Measurements from ENCODE around the gene SRMS. TPM values are rescaled to one million over a fixed set of nuclear protein-coding genes. Genes with fewer than 3 reads are reported as not detected.
A peak's percentile ranks its signal among the peaks of the same experiment; 100 is the strongest.

The SRMS gene
- total and polyA plus RNA-seq, 2 donors (not counting 3 experiments of a cell fraction or from before 2014, with no cell fraction given), result not detected

- CTCF ChIA-PET, result no interaction called here
- no peak for FAIRE-seq
Observed at GRCh38 chr20:63561624-63562396, 14.3 kb upstream of the SRMS start.

GRCh38 chr20:63560856-63561609 lies 13.5 kb upstream of the SRMS start:
- Histone ChIP-seq H3K9me3 (replicated peaks; ENCODE audit: control insufficient read depth, insufficient read depth, low read length) (no peaks in the 10 kb centered on the region), H3K4me3 (replicated peaks in 1 of 3; ENCODE audit: insufficient read depth in 1 of 3, low read depth in 1 of 3, low read length in 3 of 3) (no peak overlapping the region), H3K4me1 (ENCODE audit: control insufficient read depth, extremely low read depth, insufficient read depth, low read length) (no peaks in the 10 kb centered on the region), H3K27me3 (ENCODE audit: control insufficient read depth in 2 of 2, insufficient read depth in 2 of 2, low read length in 2 of 2) (no peaks in the 10 kb centered on the region), H3K4me2 (ENCODE audit: insufficient read depth, low read length) (no peak overlapping the region), H3K9ac (replicated peaks; ENCODE audit: extremely low read depth, insufficient read depth, low read length) (no peak overlapping the region), H3K27ac (ENCODE audit: insufficient read depth, low read depth, low read length) (no peak overlapping the region), H3K79me2 (ENCODE audit: control insufficient read depth, insufficient read depth, low read length) (no peaks in the 10 kb centered on the region), H4K20me1 (replicated peaks; ENCODE audit: control insufficient read depth, extremely low read depth, insufficient read depth, low read length) (no peaks in the 10 kb centered on the region), H2AFZ (ENCODE audit: low read depth, low read length) (no peak overlapping the region), H3K9me1 (replicated peaks; ENCODE audit: control insufficient read depth, extremely low read depth, insufficient read depth, low read length) (no peaks in the 10 kb centered on the region), H3K36me3 (ENCODE audit: control insufficient read depth in 2 of 2, extremely low read depth in 1 of 2, insufficient read depth in 2 of 2, low read length in 2 of 2) (peaks cover 0 to 17% of the 10 kb centered on the region in 2 experiments)
- dilution Hi-C loops (cut with MboI; ENCODE audit: extremely low pct_ligation_motif_present, low sequenced_read_pairs), result no loop called here
- ChIA-PET POLR2A (no interaction called here), CTCF (no interaction called here)
- TSS peak; percentile 6 for BruUV-seq (replicated peaks)
- intact Hi-C loops (cut with micrococcal nuclease), result no loop called here
- DNase-seq (ENCODE audit: low read depth, low spot score) (no peak), FAIRE-seq (no peak)
- TF ChIP-seq JUN (IDR thresholded peaks at IDR 0.05; ENCODE audit: borderline replicate concordance, insufficient read depth, insufficient read length, low read depth) (no peak), MYC (IDR thresholded peaks at IDR 0.05; ENCODE audit: low read depth, low read length) (no peak), EZH2 (IDR thresholded peaks at IDR 0.05; ENCODE audit: borderline replicate concordance, low read depth, low read length, severe bottlenecking) (no peak), GATA2 (IDR thresholded peaks at IDR 0.05; ENCODE audit: insufficient read depth, insufficient read length, low read depth, low read length) (no peak), POLR2A (IDR thresholded peaks at IDR 0.05; ENCODE audit: low read depth, low read length) (no peak), POLR2AphosphoS5 (IDR thresholded peaks at IDR 0.05; ENCODE audit: insufficient read depth, low read depth, low read length) (no peak), CTCF (IDR thresholded peaks at IDR 0.05; ENCODE audit: extremely low read depth in 1 of 2, insufficient read depth in 1 of 2, low read depth in 1 of 2, low read length in 2 of 2) (no peak), FOS (IDR thresholded peaks at IDR 0.05; ENCODE audit: borderline replicate concordance, insufficient read depth, low read length) (no peak)
- TF ChIP-seq, protein P1, sequence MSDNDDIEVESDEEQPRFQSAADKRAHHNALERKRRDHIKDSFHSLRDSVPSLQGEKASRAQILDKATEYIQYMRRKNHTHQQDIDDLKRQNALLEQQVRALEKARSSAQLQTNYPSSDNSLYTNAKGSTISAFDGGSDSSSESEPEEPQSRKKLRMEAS (IDR thresholded peaks at IDR 0.05; ENCODE audit: insufficient read depth, insufficient read length), result no peak

More at GRCh38 chr20:63561624-63562396, 14.3 kb upstream of the SRMS start:
- no peaks in the 10 kb centered on the region for H4K20me1 ChIP-seq (replicated peaks; ENCODE audit: control insufficient read depth, extremely low read depth, insufficient read depth, low read length)
- POLR2A ChIA-PET, result no interaction called here
- DNase-seq (ENCODE audit: low read depth, low spot score), result no peak
- H3K27ac ChIP-seq (ENCODE audit: insufficient read depth, low read depth, low read length), result no peak overlapping the region
- H3K4me2 ChIP-seq (ENCODE audit: insufficient read depth, low read length), result no peak overlapping the region
- H3K9ac ChIP-seq (replicated peaks; ENCODE audit: extremely low read depth, insufficient read depth, low read length), result no peak overlapping the region
- dilution Hi-C loops (cut with MboI; ENCODE audit: extremely low pct_ligation_motif_present, low sequenced_read_pairs) (no loop called here), intact Hi-C loops (cut with micrococcal nuclease) (no loop called here)
- H3K36me3 ChIP-seq (ENCODE audit: control insufficient read depth in 2 of 2, extremely low read depth in 1 of 2, insufficient read depth in 2 of 2, low read length in 2 of 2), result peaks cover 0 to 17% of the 10 kb centered on the region in 2 experiments
- no peaks in the 10 kb centered on the region for H3K4me1 ChIP-seq (ENCODE audit: control insufficient read depth, extremely low read depth, insufficient read depth, low read length)
- H3K79me2 ChIP-seq (ENCODE audit: control insufficient read depth, insufficient read depth, low read length), result no peaks in the 10 kb centered on the region
- H3K4me3 ChIP-seq (replicated peaks in 1 of 3; ENCODE audit: insufficient read depth in 1 of 3, low read depth in 1 of 3, low read length in 3 of 3), result no peak overlapping the region
- no peaks in the 10 kb centered on the region for H3K9me3 ChIP-seq (replicated peaks; ENCODE audit: control insufficient read depth, insufficient read depth, low read length)
- no TSS peak for BruUV-seq (replicated peaks)
- H2AFZ ChIP-seq (ENCODE audit: low read depth, low read length), result no peak overlapping the region
- no peak for TF ChIP-seq EZH2 (IDR thresholded peaks at IDR 0.05; ENCODE audit: borderline replicate concordance, low read depth, low read length, severe bottlenecking)
- no peaks in the 10 kb centered on the region for H3K9me1 ChIP-seq (replicated peaks; ENCODE audit: control insufficient read depth, extremely low read depth, insufficient read depth, low read length)
- no peaks in the 10 kb centered on the region for H3K27me3 ChIP-seq (ENCODE audit: control insufficient read depth in 2 of 2, insufficient read depth in 2 of 2, low read length in 2 of 2)

Data from endothelial cell of umbilical vein (primary cell).